Measurements from ENCODE around the gene CCL20.
A peak's percentile ranks its signal among the peaks of the same experiment; 100 is the strongest.

CCL20 gene

GRCh38 chr2:227802882-227803281 lies 10.8 kb upstream of the CCL20 start:
- DNase-seq (ENCODE audit: low read depth in 2 of 2), result no peak

DNA sequence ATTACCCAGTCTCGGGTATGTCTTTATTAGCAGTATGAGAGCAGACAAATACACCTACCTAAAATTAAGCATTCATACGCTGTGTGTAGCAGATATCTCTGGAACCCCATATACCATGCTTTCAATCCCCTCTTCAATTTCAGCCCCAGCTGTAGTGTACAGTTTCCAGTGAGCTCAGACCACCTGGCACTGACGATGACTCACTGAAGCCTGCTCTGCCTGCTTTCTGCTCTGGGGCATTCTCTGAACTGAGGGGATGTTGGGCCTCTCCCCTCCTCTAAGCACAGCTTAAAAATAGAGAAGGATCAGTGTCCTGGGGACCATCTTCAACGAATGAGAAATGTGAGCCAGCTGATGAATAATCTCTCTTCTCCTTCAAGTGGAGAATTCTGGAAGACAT lies 8.7 kb upstream of the CCL20 start:
- no peak for DNase-seq (ENCODE audit: low read depth in 2 of 2)

DNA sequence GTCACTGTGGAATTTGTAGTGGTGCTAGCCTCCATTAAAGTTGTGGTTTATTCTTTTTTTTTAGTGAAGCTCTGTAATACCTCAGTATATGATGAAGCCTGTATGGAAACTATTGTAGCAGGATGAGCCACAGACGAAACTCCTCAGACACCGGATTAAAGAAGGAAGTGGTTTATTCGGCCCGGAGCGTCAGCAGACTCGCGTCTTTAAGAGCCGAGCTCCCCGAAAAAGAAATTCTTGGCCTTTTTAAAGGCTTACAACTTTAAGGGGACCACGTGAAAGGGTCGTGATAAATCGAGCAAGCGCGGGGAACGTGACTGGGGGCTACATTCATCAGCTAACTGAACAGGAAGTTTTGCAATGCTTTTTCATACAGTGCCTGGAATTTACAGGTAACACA lies 8.1 kb upstream of the CCL20 start:
- no peak for DNase-seq (ENCODE audit: low read depth in 2 of 2)

- DNase-seq (ENCODE audit: low read depth in 2 of 2), result no peak
Measured at GRCh38 chr2:227808936-227809335, 4.7 kb upstream of the CCL20 start.

- DNase-seq (ENCODE audit: low read depth in 2 of 2), result no peak
Measured at GRCh38 chr2:227812001-227812400, 1.6 kb upstream of the CCL20 start.

DNA sequence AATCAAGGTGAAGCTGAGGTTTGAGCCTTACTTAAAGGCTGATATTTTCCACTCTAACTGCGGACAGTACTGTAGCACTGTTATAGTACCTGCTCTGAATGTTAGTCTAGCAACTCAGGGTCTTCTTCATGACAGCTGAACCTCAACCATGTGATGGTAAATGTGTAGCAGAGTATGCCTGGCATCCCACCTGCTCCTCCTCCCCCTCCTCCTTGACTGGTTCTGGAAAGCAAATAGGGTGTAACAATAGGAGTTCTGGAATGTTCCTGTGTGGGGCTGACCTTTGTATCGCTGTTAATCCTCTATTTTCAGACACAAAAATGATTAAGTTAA lies 447 bp upstream of the CCL20 start:
- DNase-seq (ENCODE audit: low read depth in 2 of 2), result no peak

DNA sequence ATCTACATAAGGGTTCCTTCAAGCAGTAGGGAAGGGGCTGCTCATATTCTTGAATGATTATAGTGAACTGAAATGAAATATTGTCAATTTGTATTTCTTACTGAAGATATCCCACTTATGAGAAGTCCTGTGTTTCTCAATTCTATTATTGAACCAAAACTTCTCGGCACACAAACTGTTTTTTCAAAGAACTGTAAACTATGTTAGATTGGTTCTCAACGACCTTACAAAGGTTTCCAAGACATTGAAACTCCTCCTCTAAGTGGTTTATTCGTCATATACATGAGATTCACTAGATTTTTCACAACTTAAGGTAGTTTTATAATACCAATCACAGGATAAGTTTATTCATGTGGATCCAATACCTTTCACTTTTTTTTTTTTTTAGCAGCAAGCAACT lies 1.4 kb downstream of the CCL20 start:
- DNase-seq (ENCODE audit: low read depth in 2 of 2), result no peak

- DNase-seq (ENCODE audit: low read depth in 2 of 2), result no peak
Measured at GRCh38 chr2:227816507-227817294, 3.1 kb downstream of the CCL20 start.

GRCh38 chr2:227817336-227817735 lies 3.7 kb downstream of the CCL20 start:
- DNase-seq (ENCODE audit: low read depth in 2 of 2), result no peak

- peak; percentile 55 to 66 for DNase-seq (ENCODE audit: low read depth in 2 of 2)
Measured at GRCh38 chr2:227817850-227818674, 4.4 kb downstream of the CCL20 start.

DNA sequence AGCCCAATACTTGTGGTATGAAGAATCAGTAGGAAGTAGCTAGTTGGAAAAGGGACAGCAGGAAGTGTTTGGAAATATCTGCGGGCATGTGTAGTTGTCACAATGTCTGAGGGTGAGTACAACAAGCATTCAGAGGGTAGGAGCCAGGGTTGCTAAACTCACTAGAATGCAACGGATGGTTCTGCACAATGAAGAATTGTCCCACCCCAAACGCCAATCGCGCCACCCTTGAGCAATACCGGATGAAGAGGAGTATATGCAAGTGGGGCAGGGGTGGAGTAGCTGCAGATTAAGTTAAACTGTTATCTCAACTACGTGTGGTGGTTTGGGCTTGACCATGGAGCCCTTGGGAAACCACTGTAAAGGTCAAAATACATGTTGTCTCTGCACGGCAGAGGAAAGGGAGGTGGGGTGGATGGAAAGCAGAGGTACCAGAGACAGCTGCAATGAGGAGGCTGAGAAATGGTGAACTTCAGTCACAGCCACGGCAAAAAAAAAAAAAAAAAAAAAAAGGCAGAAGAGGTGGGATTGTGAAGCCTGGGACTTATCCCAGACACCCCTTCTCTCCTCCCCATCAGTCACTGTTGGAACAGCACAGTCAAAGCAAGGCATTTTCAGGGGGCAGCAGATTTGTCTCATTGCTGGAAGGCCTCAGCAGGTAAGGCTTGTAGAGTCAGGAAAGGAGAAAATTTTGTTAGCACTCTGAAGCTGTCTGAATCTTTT lies 5.2 kb downstream of the CCL20 start:
- DNase-seq (ENCODE audit: low read depth in 2 of 2), result no peak

- no peak for DNase-seq (ENCODE audit: low read depth in 2 of 2)
Measured at GRCh38 chr2:227819398-227819697, 5.7 kb downstream of the CCL20 start.

GRCh38 chr2:227821043-227821942 lies 7.7 kb downstream of the CCL20 start:
- DNase-seq (ENCODE audit: low read depth in 2 of 2), result no peak

- DNase-seq (ENCODE audit: low read depth in 2 of 2), result no peak
Measured at GRCh38 chr2:227822416-227823003, 8.9 kb downstream of the CCL20 start.

DNA sequence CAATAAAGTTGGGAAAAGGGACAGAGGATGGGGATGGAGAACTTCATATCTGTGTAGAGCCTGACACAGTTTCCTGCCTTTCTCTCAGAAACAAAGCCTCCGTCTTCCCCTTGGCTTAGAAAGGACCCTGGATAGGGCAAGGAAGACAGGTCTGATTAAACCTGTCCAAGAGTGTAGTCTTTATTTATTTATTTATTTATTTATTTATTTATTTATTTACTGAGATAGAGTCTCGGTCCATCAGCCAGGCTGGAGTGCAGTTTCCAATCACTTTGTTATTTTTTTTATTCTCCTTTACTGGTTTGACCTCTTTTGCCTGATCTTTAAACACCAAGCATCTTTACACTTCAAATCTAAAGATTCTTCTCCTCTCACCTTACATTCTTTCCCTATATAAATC lies 10.3 kb downstream of the CCL20 start:
- no peak for DNase-seq (ENCODE audit: low read depth in 2 of 2)

GRCh38 chr2:227824711-227825110 lies 11.1 kb downstream of the CCL20 start:
- DNase-seq (ENCODE audit: low read depth in 2 of 2), result no peak

GRCh38 chr2:227826019-227826521 lies 12.4 kb downstream of the CCL20 start:
- no peak for DNase-seq (ENCODE audit: low read depth in 2 of 2)

DNA sequence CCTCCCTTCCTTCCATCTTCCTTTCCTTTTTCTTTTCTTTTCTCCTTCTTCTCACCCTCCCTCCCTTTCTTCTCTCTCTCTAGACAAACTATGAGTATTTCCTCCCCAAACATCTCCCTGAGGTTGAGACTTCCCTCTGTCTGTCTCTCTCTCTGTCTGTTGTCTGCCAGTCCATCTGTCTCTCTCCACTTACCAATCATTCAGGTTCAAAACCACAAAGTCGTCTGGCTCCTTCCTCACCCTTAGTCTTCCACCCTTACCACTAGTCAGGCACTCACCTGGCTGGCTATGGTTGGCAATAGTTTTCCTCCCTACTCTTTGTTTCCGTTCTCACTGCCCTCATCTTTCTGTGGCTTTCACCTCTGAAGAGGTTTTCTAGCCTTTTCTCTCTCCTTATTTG lies 12.9 kb downstream of the CCL20 start:
- DNase-seq (ENCODE audit: low read depth in 2 of 2), result no peak

DNA sequence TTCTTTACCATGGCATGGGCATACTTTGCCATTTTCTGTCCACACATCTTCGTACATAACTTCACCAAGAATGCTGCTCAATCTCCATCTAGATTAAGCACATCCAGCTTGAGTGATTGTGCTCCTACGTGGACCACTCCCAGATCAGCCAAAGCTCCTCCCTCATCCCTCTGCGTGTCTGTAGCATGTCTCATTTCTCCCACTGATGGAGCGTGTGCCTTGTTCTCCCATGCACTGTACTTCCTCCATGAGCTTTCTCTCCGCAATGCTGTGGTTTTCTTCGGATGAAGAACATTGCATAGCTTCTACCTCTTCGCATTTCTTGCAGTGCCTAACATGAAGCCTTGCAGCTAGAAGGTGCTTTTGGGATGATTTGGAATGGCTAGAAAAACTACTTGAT lies 13.5 kb downstream of the CCL20 start:
- no peak for DNase-seq (ENCODE audit: low read depth in 2 of 2)

- DNase-seq (ENCODE audit: low read depth in 2 of 2), result no peak
Measured at GRCh38 chr2:227828477-227828912, 14.9 kb downstream of the CCL20 start.

DNA sequence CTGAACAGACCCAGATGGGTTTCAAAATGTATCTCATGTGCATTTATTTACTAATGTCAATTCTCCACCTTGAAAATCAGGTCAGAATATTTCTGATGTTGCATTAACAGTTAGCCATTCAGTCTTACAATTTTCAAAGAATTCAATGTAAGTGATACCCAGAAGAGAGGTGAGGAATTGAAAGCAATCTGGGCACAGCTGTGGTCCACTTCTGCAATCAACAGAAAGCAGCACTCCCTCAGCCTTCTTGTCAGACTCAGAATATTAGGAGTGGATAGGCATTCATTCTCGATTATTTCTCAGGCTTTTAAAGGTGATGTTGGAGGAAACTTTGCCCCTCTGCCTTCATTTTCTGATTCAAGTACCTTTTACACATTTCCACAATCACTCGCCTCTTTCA lies 15.7 kb downstream of the CCL20 start:
- no peak for DNase-seq (ENCODE audit: low read depth in 2 of 2)

All from stimulated activated CD4-positive, alpha-beta T cell treated with anti-CD3 and anti-CD28 coated beads, Interleukin-1b, Interleukin-23, amount 100 ng/mL, for 4 hours (primary cell).